ENCODE data around the gene CNDP2.

Gene CNDP2

DNA sequence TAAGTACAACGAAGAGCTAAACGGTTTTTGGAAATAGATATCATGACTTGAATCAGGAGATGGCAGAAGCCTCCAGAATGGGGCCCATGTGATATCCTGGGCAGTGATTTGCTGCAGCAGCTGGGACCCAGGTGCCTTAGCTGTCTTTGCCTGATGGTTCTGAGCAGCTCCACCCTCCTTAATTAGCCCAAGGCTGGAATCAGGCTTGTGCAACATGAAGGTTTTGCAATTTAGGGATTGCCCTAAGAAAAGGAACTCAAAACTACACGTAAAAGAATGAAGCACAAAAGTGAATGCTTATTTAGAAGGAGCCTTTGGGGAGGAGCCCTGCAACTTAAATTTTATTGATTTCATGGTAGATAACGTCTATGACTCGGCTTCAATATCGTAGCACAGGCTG is 17.3 kb upstream of the CNDP2 start:
- no peak for DNase-seq (ENCODE audit: low read depth)
- TF ChIP-seq, protein P1, sequence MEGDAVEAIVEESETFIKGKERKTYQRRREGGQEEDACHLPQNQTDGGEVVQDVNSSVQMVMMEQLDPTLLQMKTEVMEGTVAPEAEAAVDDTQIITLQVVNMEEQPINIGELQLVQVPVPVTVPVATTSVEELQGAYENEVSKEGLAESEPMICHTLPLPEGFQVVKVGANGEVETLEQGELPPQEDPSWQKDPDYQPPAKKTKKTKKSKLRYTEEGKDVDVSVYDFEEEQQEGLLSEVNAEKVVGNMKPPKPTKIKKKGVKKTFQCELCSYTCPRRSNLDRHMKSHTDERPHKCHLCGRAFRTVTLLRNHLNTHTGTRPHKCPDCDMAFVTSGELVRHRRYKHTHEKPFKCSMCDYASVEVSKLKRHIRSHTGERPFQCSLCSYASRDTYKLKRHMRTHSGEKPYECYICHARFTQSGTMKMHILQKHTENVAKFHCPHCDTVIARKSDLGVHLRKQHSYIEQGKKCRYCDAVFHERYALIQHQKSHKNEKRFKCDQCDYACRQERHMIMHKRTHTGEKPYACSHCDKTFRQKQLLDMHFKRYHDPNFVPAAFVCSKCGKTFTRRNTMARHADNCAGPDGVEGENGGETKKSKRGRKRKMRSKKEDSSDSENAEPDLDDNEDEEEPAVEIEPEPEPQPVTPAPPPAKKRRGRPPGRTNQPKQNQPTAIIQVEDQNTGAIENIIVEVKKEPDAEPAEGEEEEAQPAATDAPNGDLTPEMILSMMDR (IDR thresholded peaks at IDR 0.05; ENCODE audit: control insufficient read depth, insufficient read depth, low read depth, low read length, missing control alignments), result no peak

GRCh38 chr18:74479486-74480148 is 16.5 kb upstream of the CNDP2 start:
- H3K4me3 ChIP-seq (ENCODE audit: control insufficient read depth, low read depth, low read length), result no peak overlapping the region
- DNase-seq (ENCODE audit: low read depth), result no peak
- TF ChIP-seq, protein P1 (IDR thresholded peaks at IDR 0.05; ENCODE audit: control insufficient read depth, insufficient read depth, low read depth, low read length, missing control alignments), result no peak

More for the DNA sequence above, 17.3 kb upstream of the CNDP2 start:
- H3K4me3 ChIP-seq (ENCODE audit: control insufficient read depth, low read depth, low read length), result no peak overlapping the region

GRCh38 chr18:74480149-74480651 is 16.0 kb upstream of the CNDP2 start:
- no peak for DNase-seq (ENCODE audit: low read depth)
- TF ChIP-seq, protein P1 (IDR thresholded peaks at IDR 0.05; ENCODE audit: control insufficient read depth, insufficient read depth, low read depth, low read length, missing control alignments), result no peak
- H3K4me3 ChIP-seq (ENCODE audit: control insufficient read depth, low read depth, low read length), result no peak overlapping the region

GRCh38 chr18:74482697-74483096 is 13.5 kb upstream of the CNDP2 start:
- TF ChIP-seq, protein P1 (IDR thresholded peaks at IDR 0.05; ENCODE audit: control insufficient read depth, insufficient read depth, low read depth, low read length, missing control alignments), result no peak
- DNase-seq (ENCODE audit: low read depth), result no peak

GRCh38 chr18:74486119-74486849 is 9.9 kb upstream of the CNDP2 start:
- TF ChIP-seq, protein P1 (IDR thresholded peaks at IDR 0.05; ENCODE audit: control insufficient read depth, insufficient read depth, low read depth, low read length, missing control alignments), result no peak
- no peak for DNase-seq (ENCODE audit: low read depth)
- H3K4me3 ChIP-seq (ENCODE audit: control insufficient read depth, low read depth, low read length), result no peak overlapping the region

More at GRCh38 chr18:74482697-74483096, 13.5 kb upstream of the CNDP2 start:
- no peak overlapping the region for H3K4me3 ChIP-seq (ENCODE audit: control insufficient read depth, low read depth, low read length)

- no peak overlapping the region for H3K4me3 ChIP-seq (ENCODE audit: control insufficient read depth, low read depth, low read length)
- no peak for DNase-seq (ENCODE audit: low read depth)
- TF ChIP-seq, protein P1 (IDR thresholded peaks at IDR 0.05; ENCODE audit: control insufficient read depth, insufficient read depth, low read depth, low read length, missing control alignments), result no peak
These were observed 7.8 kb upstream of the CNDP2 start for GRCh38 chr18:74488354-74488753.

Measured in AG09309 (cell line).